H1 (cell line): ENCODE results near the gene LY6G6D. TPM values are rescaled to one million over a fixed set of nuclear protein-coding genes. Genes with fewer than 3 reads are reported as not detected.

Experiments used
- CEBPB ChIP-seq: IDR thresholded peaks from 2 replicates; pipeline ENCODE4 v1.6.1; 2012; ENCODE audit warnings: low read depth, low read length
- EGR1 ChIP-seq: IDR thresholded peaks from 2 replicates; pipeline ENCODE4 v1.6.1; 2011; ENCODE audit warnings: low read depth, low read length, borderline replicate concordance
- EP300 ChIP-seq, 2 experiments: IDR thresholded peaks; 1 replicate in 1 of 2; 2 replicates in 1 of 2; pipeline ENCODE4 v1.6.1; 2011 to 2012; ENCODE audit warnings: low read depth in 2 of 2, low read length in 2 of 2, mild to moderate bottlenecking in 2 of 2, borderline replicate concordance in 1 of 2, inconsistent platforms in 1 of 2, moderate library complexity in 1 of 2
- TCF12 ChIP-seq: IDR thresholded peaks from 2 replicates; pipeline ENCODE4 v1.6.1; 2011; ENCODE audit warnings: low read depth, mild to moderate bottlenecking, low read length
- TEAD4 ChIP-seq: IDR thresholded peaks from 2 replicates; pipeline ENCODE4 v1.6.1; 2012; ENCODE audit warnings: low read depth, low read length, inconsistent platforms, mixed read lengths
- USF2 ChIP-seq: IDR thresholded peaks from 2 replicates; pipeline ENCODE4 v1.6.1; 2011; ENCODE audit warnings: low read length, improper control_type of control experiment
- polyA plus RNA-seq, 7 experiments: library from polyadenylated mRNA; depleted of rRNA in 3 of 7; stranded (reverse) in 5 of 7; unstranded in 2 of 7; fragments of >200 nt in 5 of 7; fragments of 200-250 nt in 2 of 7; gene quantifications; 1 replicate in 5 of 7; 2 replicates in 1 of 7; 4 replicates in 1 of 7; pipeline versions ENCODE4 v1.2.1 to v1.2.3, GENCODE V29; 2011 to 2013; ENCODE audit warnings: missing spikeins in 2 of 7, mixed read lengths in 2 of 7
- total RNA-seq: library from RNA; stranded (reverse); fragmentation: NEBNext Ultra II Directional; extraction: Animal tissue kit (Norgen Biotek cat#: 25700); gene quantifications from 2 replicates; pipeline ENCODE4 v1.2.1, GENCODE V29; 2021
- TF ChIP-seq, protein P1 (sequence below): fragments of 300-600 bp; sonication (generic); IDR thresholded peaks from 2 replicates; pipeline ENCODE4 v1.7.1; 2012; ENCODE audit warnings: low read length, moderate library complexity, mild to moderate bottlenecking, inconsistent platforms; ENCODE audit not compliant: insufficient replicate concordance
- TF ChIP-seq, protein P2 (sequence below): IDR thresholded peaks from 2 replicates; pipeline ENCODE4 v1.6.1; 2012; ENCODE audit warnings: inconsistent platforms

LY6G6D gene
- total and polyA plus RNA-seq, 2 of the 8 experiments (the other 6 are each of a cell fraction or from before 2014, with no cell fraction given): 1.8 TPM; not detected in 1

DNA sequence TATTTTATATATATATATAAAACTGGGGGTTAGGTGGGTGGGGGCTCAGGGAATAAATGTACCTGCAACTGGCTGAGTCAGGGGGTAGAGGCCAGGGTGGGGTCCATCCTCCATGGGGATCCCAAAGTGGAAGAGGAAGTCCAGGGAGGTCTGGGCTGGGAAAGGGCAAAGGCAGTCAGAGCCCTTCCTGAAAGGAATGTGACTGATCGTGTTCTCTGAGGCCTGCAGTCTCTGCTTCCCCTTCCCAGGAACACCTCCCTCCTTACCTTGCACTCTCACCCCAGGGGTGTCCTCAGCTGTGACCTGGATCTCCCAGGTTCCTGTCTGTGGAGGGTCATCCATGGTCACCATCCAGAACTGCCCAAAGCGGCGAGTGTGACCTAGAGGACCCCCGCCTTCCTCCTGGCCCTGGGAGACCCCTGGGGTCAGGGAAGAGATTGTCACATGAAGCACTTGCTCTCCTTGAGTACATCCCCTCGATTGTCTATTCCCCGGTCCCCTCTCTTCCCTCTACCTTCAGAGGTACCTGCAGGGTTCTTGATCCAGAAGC, 52.0 kb downstream of the LY6G6D start (continued):
- TF ChIP-seq, protein P1, sequence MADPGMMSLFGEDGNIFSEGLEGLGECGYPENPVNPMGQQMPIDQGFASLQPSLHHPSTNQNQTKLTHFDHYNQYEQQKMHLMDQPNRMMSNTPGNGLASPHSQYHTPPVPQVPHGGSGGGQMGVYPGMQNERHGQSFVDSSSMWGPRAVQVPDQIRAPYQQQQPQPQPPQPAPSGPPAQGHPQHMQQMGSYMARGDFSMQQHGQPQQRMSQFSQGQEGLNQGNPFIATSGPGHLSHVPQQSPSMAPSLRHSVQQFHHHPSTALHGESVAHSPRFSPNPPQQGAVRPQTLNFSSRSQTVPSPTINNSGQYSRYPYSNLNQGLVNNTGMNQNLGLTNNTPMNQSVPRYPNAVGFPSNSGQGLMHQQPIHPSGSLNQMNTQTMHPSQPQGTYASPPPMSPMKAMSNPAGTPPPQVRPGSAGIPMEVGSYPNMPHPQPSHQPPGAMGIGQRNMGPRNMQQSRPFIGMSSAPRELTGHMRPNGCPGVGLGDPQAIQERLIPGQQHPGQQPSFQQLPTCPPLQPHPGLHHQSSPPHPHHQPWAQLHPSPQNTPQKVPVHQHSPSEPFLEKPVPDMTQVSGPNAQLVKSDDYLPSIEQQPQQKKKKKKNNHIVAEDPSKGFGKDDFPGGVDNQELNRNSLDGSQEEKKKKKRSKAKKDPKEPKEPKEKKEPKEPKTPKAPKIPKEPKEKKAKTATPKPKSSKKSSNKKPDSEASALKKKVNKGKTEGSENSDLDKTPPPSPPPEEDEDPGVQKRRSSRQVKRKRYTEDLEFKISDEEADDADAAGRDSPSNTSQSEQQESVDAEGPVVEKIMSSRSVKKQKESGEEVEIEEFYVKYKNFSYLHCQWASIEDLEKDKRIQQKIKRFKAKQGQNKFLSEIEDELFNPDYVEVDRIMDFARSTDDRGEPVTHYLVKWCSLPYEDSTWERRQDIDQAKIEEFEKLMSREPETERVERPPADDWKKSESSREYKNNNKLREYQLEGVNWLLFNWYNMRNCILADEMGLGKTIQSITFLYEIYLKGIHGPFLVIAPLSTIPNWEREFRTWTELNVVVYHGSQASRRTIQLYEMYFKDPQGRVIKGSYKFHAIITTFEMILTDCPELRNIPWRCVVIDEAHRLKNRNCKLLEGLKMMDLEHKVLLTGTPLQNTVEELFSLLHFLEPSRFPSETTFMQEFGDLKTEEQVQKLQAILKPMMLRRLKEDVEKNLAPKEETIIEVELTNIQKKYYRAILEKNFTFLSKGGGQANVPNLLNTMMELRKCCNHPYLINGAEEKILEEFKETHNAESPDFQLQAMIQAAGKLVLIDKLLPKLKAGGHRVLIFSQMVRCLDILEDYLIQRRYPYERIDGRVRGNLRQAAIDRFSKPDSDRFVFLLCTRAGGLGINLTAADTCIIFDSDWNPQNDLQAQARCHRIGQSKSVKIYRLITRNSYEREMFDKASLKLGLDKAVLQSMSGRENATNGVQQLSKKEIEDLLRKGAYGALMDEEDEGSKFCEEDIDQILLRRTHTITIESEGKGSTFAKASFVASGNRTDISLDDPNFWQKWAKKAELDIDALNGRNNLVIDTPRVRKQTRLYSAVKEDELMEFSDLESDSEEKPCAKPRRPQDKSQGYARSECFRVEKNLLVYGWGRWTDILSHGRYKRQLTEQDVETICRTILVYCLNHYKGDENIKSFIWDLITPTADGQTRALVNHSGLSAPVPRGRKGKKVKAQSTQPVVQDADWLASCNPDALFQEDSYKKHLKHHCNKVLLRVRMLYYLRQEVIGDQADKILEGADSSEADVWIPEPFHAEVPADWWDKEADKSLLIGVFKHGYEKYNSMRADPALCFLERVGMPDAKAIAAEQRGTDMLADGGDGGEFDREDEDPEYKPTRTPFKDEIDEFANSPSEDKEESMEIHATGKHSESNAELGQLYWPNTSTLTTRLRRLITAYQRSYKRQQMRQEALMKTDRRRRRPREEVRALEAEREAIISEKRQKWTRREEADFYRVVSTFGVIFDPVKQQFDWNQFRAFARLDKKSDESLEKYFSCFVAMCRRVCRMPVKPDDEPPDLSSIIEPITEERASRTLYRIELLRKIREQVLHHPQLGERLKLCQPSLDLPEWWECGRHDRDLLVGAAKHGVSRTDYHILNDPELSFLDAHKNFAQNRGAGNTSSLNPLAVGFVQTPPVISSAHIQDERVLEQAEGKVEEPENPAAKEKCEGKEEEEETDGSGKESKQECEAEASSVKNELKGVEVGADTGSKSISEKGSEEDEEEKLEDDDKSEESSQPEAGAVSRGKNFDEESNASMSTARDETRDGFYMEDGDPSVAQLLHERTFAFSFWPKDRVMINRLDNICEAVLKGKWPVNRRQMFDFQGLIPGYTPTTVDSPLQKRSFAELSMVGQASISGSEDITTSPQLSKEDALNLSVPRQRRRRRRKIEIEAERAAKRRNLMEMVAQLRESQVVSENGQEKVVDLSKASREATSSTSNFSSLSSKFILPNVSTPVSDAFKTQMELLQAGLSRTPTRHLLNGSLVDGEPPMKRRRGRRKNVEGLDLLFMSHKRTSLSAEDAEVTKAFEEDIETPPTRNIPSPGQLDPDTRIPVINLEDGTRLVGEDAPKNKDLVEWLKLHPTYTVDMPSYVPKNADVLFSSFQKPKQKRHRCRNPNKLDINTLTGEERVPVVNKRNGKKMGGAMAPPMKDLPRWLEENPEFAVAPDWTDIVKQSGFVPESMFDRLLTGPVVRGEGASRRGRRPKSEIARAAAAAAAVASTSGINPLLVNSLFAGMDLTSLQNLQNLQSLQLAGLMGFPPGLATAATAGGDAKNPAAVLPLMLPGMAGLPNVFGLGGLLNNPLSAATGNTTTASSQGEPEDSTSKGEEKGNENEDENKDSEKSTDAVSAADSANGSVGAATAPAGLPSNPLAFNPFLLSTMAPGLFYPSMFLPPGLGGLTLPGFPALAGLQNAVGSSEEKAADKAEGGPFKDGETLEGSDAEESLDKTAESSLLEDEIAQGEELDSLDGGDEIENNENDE: no peak
- TF ChIP-seq, protein P2, sequence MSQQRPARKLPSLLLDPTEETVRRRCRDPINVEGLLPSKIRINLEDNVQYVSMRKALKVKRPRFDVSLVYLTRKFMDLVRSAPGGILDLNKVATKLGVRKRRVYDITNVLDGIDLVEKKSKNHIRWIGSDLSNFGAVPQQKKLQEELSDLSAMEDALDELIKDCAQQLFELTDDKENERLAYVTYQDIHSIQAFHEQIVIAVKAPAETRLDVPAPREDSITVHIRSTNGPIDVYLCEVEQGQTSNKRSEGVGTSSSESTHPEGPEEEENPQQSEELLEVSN: no peak
- TF ChIP-seq EGR1 (no peak), USF2 (no peak), CEBPB (no peak), TEAD4 (no peak), EP300 (IDR thresholded peaks at IDR 0.05; ENCODE audit: borderline replicate concordance in 1 of 2, low read depth in 2 of 2, low read length in 2 of 2) (no peak), TCF12 (no peak)
